Central memory CD8-positive, alpha-beta T cell (primary cell): ENCODE measurements around the gene CSNK2A2.
A peak's percentile ranks its signal among the peaks of the same experiment; 100 is the strongest.

Experiments used
- ATAC-seq: fragments of 150-1000 bp; cut with Tn5 transposase; replicated peaks from 2 replicates; pipeline ENCODE4 v1.10.0; 2022; ENCODE audit warnings: mild to moderate bottlenecking, moderate FRiP score, moderate number of reproducible peaks; ENCODE audit not compliant: poor library complexity, severe bottlenecking; ENCODE audit errors: extremely low read depth
- DNase-seq, 2 donors: peaks; one replicate each; pipeline ENCODE4 v3.0.0; 2021; ENCODE audit warnings: low spot score in 2 of 2
- H3K27ac Mint-ChIP-seq: one replicate; pipeline ENCODE4 v1.8.0; 2022; ENCODE audit warnings: low read depth, mild to moderate bottlenecking, moderate library complexity, mixed read lengths
- H3K27me3 Mint-ChIP-seq: one replicate; pipeline ENCODE4 v1.8.0; 2022; ENCODE audit warnings: mixed read lengths
- H3K36me3 Mint-ChIP-seq: one replicate; pipeline ENCODE4 v1.8.0; 2022; ENCODE audit warnings: mild to moderate bottlenecking, moderate library complexity, mixed read lengths; ENCODE audit not compliant: insufficient read depth
- H3K4me1 Mint-ChIP-seq: one replicate; pipeline ENCODE4 v1.8.0; 2022; ENCODE audit warnings: mixed read lengths
- H3K4me3 Mint-ChIP-seq: one replicate; pipeline ENCODE4 v1.8.0; 2022; ENCODE audit warnings: mild to moderate bottlenecking, moderate library complexity, mixed read lengths
- H3K9me3 Mint-ChIP-seq: one replicate; pipeline ENCODE4 v1.8.0; 2022; ENCODE audit warnings: mixed read lengths

CSNK2A2 gene

GRCh38 chr16:58126451-58126961 lies 71.4 kb downstream of the CSNK2A2 start:
- H3K27me3 Mint-ChIP-seq = no peaks in the 10 kb centered on the region
- H3K4me3 Mint-ChIP-seq = peak overlapping the region; percentile 90
- peaks cover 33% of the 10 kb centered on the region for H3K36me3 Mint-ChIP-seq
- peaks cover 58% of the 10 kb centered on the region for H3K4me1 Mint-ChIP-seq
- peak overlapping the region; percentile 94 for H3K27ac Mint-ChIP-seq
- DNase-seq (no peak), ATAC-seq (no peak)
- no peaks in the 10 kb centered on the region for H3K9me3 Mint-ChIP-seq

- DNase-seq (no peak), ATAC-seq (no peak)
- H3K27me3 Mint-ChIP-seq = no peaks in the 10 kb centered on the region
- peaks cover 58% of the 10 kb centered on the region for H3K4me1 Mint-ChIP-seq
- H3K36me3 Mint-ChIP-seq = peaks cover 33% of the 10 kb centered on the region
- H3K4me3 Mint-ChIP-seq = no peak overlapping the region
- peak overlapping the region; percentile 94 for H3K27ac Mint-ChIP-seq
- H3K9me3 Mint-ChIP-seq = no peaks in the 10 kb centered on the region
These were observed 72.0 kb downstream of the CSNK2A2 start for GRCh38 chr16:58125781-58126335.

GRCh38 chr16:58125041-58125440 lies 72.9 kb downstream of the CSNK2A2 start:
- H3K27ac Mint-ChIP-seq = no peak overlapping the region

GRCh38 chr16:58124601-58124915 lies 73.3 kb downstream of the CSNK2A2 start:
- peaks cover 63% of the 10 kb centered on the region for H3K4me1 Mint-ChIP-seq
- no peaks in the 10 kb centered on the region for H3K27me3 Mint-ChIP-seq
- DNase-seq (no peak), ATAC-seq (no peak)
- peaks cover 31% of the 10 kb centered on the region for H3K36me3 Mint-ChIP-seq
- H3K9me3 Mint-ChIP-seq = no peaks in the 10 kb centered on the region
- H3K4me3 Mint-ChIP-seq = no peak overlapping the region
- peak overlapping the region; percentile 6 for H3K27ac Mint-ChIP-seq

More at GRCh38 chr16:58125041-58125440, 72.9 kb downstream of the CSNK2A2 start:
- H3K27me3 Mint-ChIP-seq = no peaks in the 10 kb centered on the region
- H3K36me3 Mint-ChIP-seq = peaks cover 33% of the 10 kb centered on the region
- DNase-seq (no peak), ATAC-seq (no peak)
- H3K9me3 Mint-ChIP-seq = no peaks in the 10 kb centered on the region
- peaks cover 62% of the 10 kb centered on the region for H3K4me1 Mint-ChIP-seq
- H3K4me3 Mint-ChIP-seq = no peak overlapping the region

GRCh38 chr16:58123896-58124600 lies 73.9 kb downstream of the CSNK2A2 start:
- peaks cover 26% of the 10 kb centered on the region for H3K36me3 Mint-ChIP-seq
- no peaks in the 10 kb centered on the region for H3K9me3 Mint-ChIP-seq
- H3K27me3 Mint-ChIP-seq = no peaks in the 10 kb centered on the region
- peak overlapping the region; percentile 6 for H3K27ac Mint-ChIP-seq
- ATAC-seq (no peak), DNase-seq (no peak)
- no peak overlapping the region for H3K4me3 Mint-ChIP-seq
- H3K4me1 Mint-ChIP-seq = peaks cover 58% of the 10 kb centered on the region

GRCh38 chr16:58121132-58121531 lies 76.8 kb downstream of the CSNK2A2 start:
- Mint-ChIP-seq H3K9me3 (no peaks in the 10 kb centered on the region), H3K27me3 (no peaks in the 10 kb centered on the region), H3K4me3 (no peak overlapping the region)

GRCh38 chr16:58120234-58120633 lies 77.7 kb downstream of the CSNK2A2 start:
- ATAC-seq (no peak), DNase-seq (no peak)
- H3K4me1 Mint-ChIP-seq = peaks cover 38% of the 10 kb centered on the region
- no peaks in the 10 kb centered on the region for H3K27me3 Mint-ChIP-seq
- no peaks in the 10 kb centered on the region for H3K9me3 Mint-ChIP-seq
- no peak overlapping the region for H3K4me3 Mint-ChIP-seq
- no peak overlapping the region for H3K27ac Mint-ChIP-seq
- H3K36me3 Mint-ChIP-seq = peaks cover 14% of the 10 kb centered on the region

More at GRCh38 chr16:58121132-58121531, 76.8 kb downstream of the CSNK2A2 start:
- Mint-ChIP-seq H3K27ac (no peak overlapping the region), H3K4me1 (peaks cover 44% of the 10 kb centered on the region), H3K36me3 (peaks cover 13% of the 10 kb centered on the region)
- ATAC-seq = no peak
- DNase-seq = no peak

GRCh38 chr16:58119509-58119845 lies 78.4 kb downstream of the CSNK2A2 start:
- Mint-ChIP-seq H3K27me3 (no peaks in the 10 kb centered on the region), H3K27ac (no peak overlapping the region), H3K9me3 (no peaks in the 10 kb centered on the region), H3K4me3 (no peak overlapping the region), H3K4me1 (peaks cover 36% of the 10 kb centered on the region), H3K36me3 (peaks cover 20% of the 10 kb centered on the region)
- DNase-seq (no peak), ATAC-seq (no peak)

- ATAC-seq (no peak), DNase-seq (no peak)
- Mint-ChIP-seq H3K36me3 (peaks cover 25% of the 10 kb centered on the region), H3K27me3 (no peaks in the 10 kb centered on the region), H3K4me1 (peaks cover 31% of the 10 kb centered on the region), H3K4me3 (no peak overlapping the region), H3K27ac (no peak overlapping the region), H3K9me3 (no peaks in the 10 kb centered on the region)
These were observed 79.0 kb downstream of the CSNK2A2 start for GRCh38 chr16:58118801-58119508.

GRCh38 chr16:58116529-58116928 lies 81.4 kb downstream of the CSNK2A2 start:
- Mint-ChIP-seq H3K4me3 (no peak overlapping the region), H3K36me3 (peaks cover 40% of the 10 kb centered on the region), H3K27me3 (no peaks in the 10 kb centered on the region), H3K4me1 (peaks cover 20% of the 10 kb centered on the region), H3K9me3 (no peaks in the 10 kb centered on the region), H3K27ac (no peak overlapping the region)
- ATAC-seq (no peak), DNase-seq (no peak)

- H3K9me3 Mint-ChIP-seq = no peaks in the 10 kb centered on the region
- H3K4me3 Mint-ChIP-seq = no peak overlapping the region
- H3K27ac Mint-ChIP-seq = no peak overlapping the region
- H3K4me1 Mint-ChIP-seq = peaks cover 20% of the 10 kb centered on the region
- DNase-seq = no peak
- H3K27me3 Mint-ChIP-seq = no peaks in the 10 kb centered on the region
- no peak for ATAC-seq
- peaks cover 40% of the 10 kb centered on the region for H3K36me3 Mint-ChIP-seq
These were observed 81.8 kb downstream of the CSNK2A2 start for GRCh38 chr16:58116081-58116480.

GRCh38 chr16:58114827-58115825 lies 82.8 kb downstream of the CSNK2A2 start:
- peaks cover 41% of the 10 kb centered on the region for H3K36me3 Mint-ChIP-seq
- H3K9me3 Mint-ChIP-seq = no peaks in the 10 kb centered on the region
- H3K27ac Mint-ChIP-seq = no peak overlapping the region
- no peak for ATAC-seq
- H3K4me1 Mint-ChIP-seq = peaks cover 17% of the 10 kb centered on the region
- no peak for DNase-seq
- no peaks in the 10 kb centered on the region for H3K27me3 Mint-ChIP-seq
- no peak overlapping the region for H3K4me3 Mint-ChIP-seq
